Left lung (tissue), 10 donors: ENCODE data around the gene IL10RA. TPM values are rescaled to one million over a fixed set of nuclear protein-coding genes. Genes with fewer than 3 reads are reported as not detected.
A peak's percentile ranks its signal among the peaks of the same experiment; 100 is the strongest.
"Not testable (repeated sequence)": the region's sequence is repeated elsewhere in the genome, so short reads cannot be mapped to it uniquely, and the experiment has no call there.

ENCODE experiments used
- ATAC-seq: fragments of 200-7000 bp; cut with Tn5 transposase; one replicate; pipeline ENCODE4 v1.9.1; 2020; ENCODE audit warnings: moderate library complexity
- DNase-seq, 4 donors: peaks; one replicate each; pipeline ENCODE4 v3.0.0-alpha.2; 2013 to 2020
- H3K27ac ChIP-seq, 2 donors: fragments of 200-600 bp; sonication (generic) in 1 of 2; one replicate each; pipeline versions ENCODE4 v1.5.0 to v1.8.0; 2020 to 2021
- H3K27me3 ChIP-seq, 2 donors: fragments of 200-600 bp; sonication (generic) in 1 of 2; one replicate each; pipeline versions ENCODE4 v1.5.0 to v1.8.0; 2020 to 2021
- H3K36me3 ChIP-seq, 2 donors: fragments of 200-600 bp; sonication (generic) in 1 of 2; one replicate each; pipeline versions ENCODE4 v1.5.0 to v1.8.0; 2020 to 2021
- H3K4me1 ChIP-seq, 2 donors: fragments of 200-600 bp; one replicate each; pipeline ENCODE4 v1.8.0; 2021
- H3K4me3 ChIP-seq, 2 donors: fragments of 200-600 bp; sonication (generic) in 1 of 2; one replicate each; pipeline versions ENCODE4 v1.5.0 to v1.8.0; 2020 to 2021; ENCODE audit warnings: mild to moderate bottlenecking in 1 of 2
- H3K9me3 ChIP-seq, 2 donors: fragments of 200-600 bp; sonication (generic) in 1 of 2; one replicate each; pipeline versions ENCODE4 v1.5.0 to v1.8.0; 2020 to 2021
- CTCF ChIP-seq, 2 donors: fragments of 200-600 bp; sonication (generic) in 1 of 2; IDR thresholded peaks; one replicate each; pipeline versions ENCODE4 v1.5.0 to v1.8.0; 2021; ENCODE audit warnings: antibody characterized with exemption in 2 of 2
- intact Hi-C, 2 donors: fragments of 100-400 bp; cut with DNase I; formaldehyde crosslinking; loops; one replicate each; pipeline versions ENCODE4 v1.11.2 to v1.14.2; 2022
- polyA plus RNA-seq, 6 donors: library from polyadenylated mRNA; unstranded; fragments of 120-200 nt; gene quantifications; one replicate each; pipeline ENCODE4 v1.2.1, GENCODE V29; 2013; ENCODE audit not compliant: insufficient read length in 6 of 6
- total RNA-seq, 2 donors: library from RNA; stranded (reverse); fragmentation: NEBNext Ultra II Directional; extraction: Animal tissue kit (Norgen Biotek cat#: 25700); gene quantifications; one replicate each; pipeline ENCODE4 v1.2.1, GENCODE V29; 2021
- donor health status: DM: no; HTN: yes; CAD: no.
- donor health status: DM: no; HTN: no; CAD: no.

The IL10RA gene
- total and polyA plus RNA-seq, 8 donors = 4.0 to 56.8 (median 6.0) TPM

- H3K27me3 ChIP-seq = no peaks in the 10 kb centered on the region
- DNase-seq (no peak), ATAC-seq (no peak)
- no peak overlapping the region for H3K27ac ChIP-seq
- TF ChIP-seq CTCF (IDR thresholded peaks at IDR 0.05) = no peak
- peaks cover 16 to 57% of the 10 kb centered on the region in 2 donors for H3K4me1 ChIP-seq
- H3K9me3 ChIP-seq = no peaks in the 10 kb centered on the region
- no peaks in the 10 kb centered on the region for H3K36me3 ChIP-seq
- no peak overlapping the region for H3K4me3 ChIP-seq
- intact Hi-C loops = no loop called here
Measured at GRCh38 chr11:117977029-117977428, 9.2 kb upstream of the IL10RA start.

GRCh38 chr11:117977612-117978264 lies 8.5 kb upstream of the IL10RA start:
- ATAC-seq, intact Hi-C loops, H3K9me3 ChIP-seq, H3K27ac ChIP-seq, H3K36me3 ChIP-seq, H3K27me3 ChIP-seq, DNase-seq, H3K4me3 ChIP-seq: not testable (repeated sequence)
- H3K4me1 ChIP-seq = peaks cover 12 to 50% of the 10 kb centered on the region in 2 donors

- H3K27me3 ChIP-seq, ATAC-seq, intact Hi-C loops, H3K36me3 ChIP-seq, H3K9me3 ChIP-seq, DNase-seq, H3K4me3 ChIP-seq, H3K27ac ChIP-seq: not testable (repeated sequence)
- peaks cover 5 to 43% of the 10 kb centered on the region in 2 donors for H3K4me1 ChIP-seq
Measured at GRCh38 chr11:117978291-117978910, 7.8 kb upstream of the IL10RA start.

GRCh38 chr11:117978991-117979390 lies 7.2 kb upstream of the IL10RA start:
- intact Hi-C loops = no loop called here
- no peaks in the 10 kb centered on the region for H3K27me3 ChIP-seq
- DNase-seq (no peak), ATAC-seq (no peak)
- H3K9me3 ChIP-seq = no peaks in the 10 kb centered on the region
- H3K4me1 ChIP-seq = peaks cover 5 to 38% of the 10 kb centered on the region in 2 donors
- peak overlapping the region in 1 of 2 donors; percentile 86 for H3K27ac ChIP-seq
- TF ChIP-seq CTCF (IDR thresholded peaks at IDR 0.05) = no peak
- H3K4me3 ChIP-seq = no peak overlapping the region
- H3K36me3 ChIP-seq = no peaks in the 10 kb centered on the region

GRCh38 chr11:117979481-117980211 lies 6.5 kb upstream of the IL10RA start:
- Histone ChIP-seq H3K4me3 (no peak overlapping the region), H3K27ac (peak overlapping the region in 1 of 2 donors; percentile 86), H3K9me3 (no peaks in the 10 kb centered on the region), H3K4me1 (peaks cover 5 to 34% of the 10 kb centered on the region in 2 donors), H3K27me3 (no peaks in the 10 kb centered on the region), H3K36me3 (no peaks in the 10 kb centered on the region)
- no peak for DNase-seq
- TF ChIP-seq CTCF (IDR thresholded peaks at IDR 0.05) = no peak
- ATAC-seq = peak; percentile 83
- intact Hi-C loops = no loop called here

- Histone ChIP-seq H3K9me3 (no peaks in the 10 kb centered on the region), H3K27me3 (no peaks in the 10 kb centered on the region), H3K4me3 (no peak overlapping the region), H3K36me3 (no peaks in the 10 kb centered on the region), H3K27ac (peak overlapping the region in 1 of 2 donors; percentile 86), H3K4me1 (peaks cover 5 to 39% of the 10 kb centered on the region in 2 donors)
- intact Hi-C loops = no loop called here
- ATAC-seq (no peak), DNase-seq (no peak)
- TF ChIP-seq CTCF (IDR thresholded peaks at IDR 0.05) = no peak
Measured at GRCh38 chr11:117980280-117980679, 5.9 kb upstream of the IL10RA start.
